GM18498 (cell line): Measurements from ENCODE around the gene RPL27A.

Source experiments
- ATAC-seq: cut with Tn5 transposase; IDR thresholded peaks from one replicate; pipeline ENCODE4 v1.9.1; 2021; ENCODE audit warnings: mild to moderate bottlenecking, moderate library complexity; ENCODE audit not compliant: unreplicated experiment

Gene RPL27A

DNA sequence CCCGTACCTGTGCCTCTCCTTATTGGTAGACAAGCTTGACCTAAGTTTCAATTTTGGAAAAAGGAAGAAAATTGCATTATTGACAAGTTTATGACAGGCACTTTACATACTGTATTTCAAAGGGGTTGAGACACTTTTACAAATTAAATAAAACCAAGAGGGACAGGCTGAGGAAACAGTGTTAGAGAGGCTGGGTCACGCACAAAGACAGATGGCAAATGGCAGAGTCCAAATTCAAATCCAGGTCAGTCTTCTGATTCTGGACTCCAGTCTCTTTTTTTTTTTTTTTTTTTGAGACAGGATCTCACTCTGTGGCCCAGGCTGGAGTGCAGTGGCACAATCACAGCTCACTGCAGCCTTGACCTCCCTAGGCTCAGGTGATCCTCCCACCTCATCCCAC is 10.2 kb upstream of the RPL27A start:
- no peak for ATAC-seq

GRCh38 chr11:8674859-8675258 is 7.7 kb upstream of the RPL27A start:
- ATAC-seq: no peak

DNA sequence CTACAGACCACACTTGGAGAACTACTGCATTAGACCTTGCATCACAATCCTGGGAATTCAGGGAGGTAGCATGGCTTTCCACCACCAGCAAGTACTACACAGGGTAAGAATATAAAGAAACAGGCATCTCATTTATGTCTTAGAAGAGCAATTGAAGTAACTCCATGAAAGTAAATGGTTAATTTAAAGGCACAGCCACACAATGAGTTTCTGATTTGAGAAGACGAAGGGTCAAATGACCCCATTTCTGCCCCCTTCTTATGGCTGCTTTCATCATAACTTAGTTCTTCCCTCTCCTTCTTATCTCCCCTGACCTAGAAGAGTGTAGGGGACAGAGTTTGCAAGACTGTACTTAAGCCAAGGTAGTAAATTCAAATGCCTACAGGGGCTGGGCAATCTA is 6.1 kb upstream of the RPL27A start:
- no peak for ATAC-seq

DNA sequence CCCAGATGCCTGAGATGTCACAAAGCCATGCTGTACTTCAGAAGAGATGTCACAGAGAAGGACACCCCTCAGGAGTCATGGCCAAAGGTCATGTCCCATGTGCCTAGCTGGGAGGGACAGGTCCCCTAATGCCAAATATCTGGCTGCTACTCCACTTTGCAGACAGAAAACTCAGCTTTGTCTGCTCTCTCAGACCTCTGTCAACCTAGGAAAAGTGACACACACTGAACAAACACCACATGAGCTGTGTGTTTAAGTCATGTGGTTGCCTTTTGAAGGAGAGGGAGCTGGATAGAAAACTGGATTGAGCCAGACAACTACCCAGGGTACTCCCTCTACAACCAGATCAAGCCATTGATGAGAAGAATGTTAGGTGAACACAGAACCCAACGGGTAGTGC is 3.6 kb upstream of the RPL27A start:
- no peak for ATAC-seq

- ATAC-seq: no peak
Measured at GRCh38 chr11:8681837-8682302, 722 bp upstream of the RPL27A start.

- peak; percentile 4 for ATAC-seq
Measured at GRCh38 chr11:8683115-8683807, 669 bp downstream of the RPL27A start.

DNA sequence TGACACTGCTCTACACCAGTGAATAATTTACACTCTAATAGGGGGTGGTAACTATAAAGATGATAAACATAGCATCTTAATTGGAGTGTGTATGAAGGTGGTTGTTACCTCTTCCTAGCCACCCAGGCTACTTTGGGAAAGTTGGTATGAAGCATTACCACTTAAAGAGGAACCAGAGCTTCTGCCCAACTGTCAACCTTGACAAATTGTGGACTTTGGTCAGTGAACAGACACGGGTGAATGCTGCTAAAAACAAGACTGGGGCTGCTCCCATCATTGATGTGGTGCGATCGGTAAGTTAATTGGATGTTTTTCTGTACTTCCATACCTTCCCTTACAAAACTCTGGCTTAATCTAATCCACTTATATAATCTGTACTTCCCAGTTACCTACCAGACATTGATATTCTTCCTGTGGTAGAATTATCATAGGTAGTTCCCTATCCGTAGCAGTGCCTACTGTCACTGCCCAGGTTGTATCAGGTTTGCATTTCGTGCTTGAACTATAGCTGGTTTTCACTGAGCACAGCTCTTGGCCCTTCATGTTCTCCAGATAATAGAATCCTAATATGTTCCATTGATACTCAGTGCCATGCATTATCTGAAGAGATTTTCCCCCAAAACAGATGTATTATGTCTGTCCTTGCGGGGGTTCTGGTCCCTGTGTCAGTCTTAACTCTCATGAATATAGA is 2.2 kb downstream of the RPL27A start:
- ATAC-seq: no peak

- ATAC-seq: no peak
Measured at GRCh38 chr11:8685306-8685705, 2.7 kb downstream of the RPL27A start.

GRCh38 chr11:8685820-8686219 is 3.2 kb downstream of the RPL27A start:
- no peak for ATAC-seq

DNA sequence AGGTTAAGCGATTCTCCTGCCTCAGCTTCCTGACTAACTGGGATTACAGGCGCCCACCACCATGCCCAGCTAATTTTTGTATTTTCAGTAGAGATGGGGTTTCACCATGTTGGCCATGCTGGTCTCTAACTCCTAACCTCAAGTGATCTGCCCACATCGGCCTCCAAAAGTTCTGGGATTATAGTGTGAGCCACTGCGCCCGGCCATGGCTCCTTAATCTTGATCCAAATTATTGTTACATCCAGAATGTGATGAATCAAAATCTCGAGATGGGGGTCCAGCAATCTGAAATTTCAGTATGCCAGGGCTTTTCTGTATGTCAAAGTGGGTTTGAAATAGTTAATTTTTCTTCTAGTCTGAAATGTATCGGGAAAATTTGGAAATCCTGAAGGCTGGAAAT is 3.7 kb downstream of the RPL27A start:
- ATAC-seq: no peak

DNA sequence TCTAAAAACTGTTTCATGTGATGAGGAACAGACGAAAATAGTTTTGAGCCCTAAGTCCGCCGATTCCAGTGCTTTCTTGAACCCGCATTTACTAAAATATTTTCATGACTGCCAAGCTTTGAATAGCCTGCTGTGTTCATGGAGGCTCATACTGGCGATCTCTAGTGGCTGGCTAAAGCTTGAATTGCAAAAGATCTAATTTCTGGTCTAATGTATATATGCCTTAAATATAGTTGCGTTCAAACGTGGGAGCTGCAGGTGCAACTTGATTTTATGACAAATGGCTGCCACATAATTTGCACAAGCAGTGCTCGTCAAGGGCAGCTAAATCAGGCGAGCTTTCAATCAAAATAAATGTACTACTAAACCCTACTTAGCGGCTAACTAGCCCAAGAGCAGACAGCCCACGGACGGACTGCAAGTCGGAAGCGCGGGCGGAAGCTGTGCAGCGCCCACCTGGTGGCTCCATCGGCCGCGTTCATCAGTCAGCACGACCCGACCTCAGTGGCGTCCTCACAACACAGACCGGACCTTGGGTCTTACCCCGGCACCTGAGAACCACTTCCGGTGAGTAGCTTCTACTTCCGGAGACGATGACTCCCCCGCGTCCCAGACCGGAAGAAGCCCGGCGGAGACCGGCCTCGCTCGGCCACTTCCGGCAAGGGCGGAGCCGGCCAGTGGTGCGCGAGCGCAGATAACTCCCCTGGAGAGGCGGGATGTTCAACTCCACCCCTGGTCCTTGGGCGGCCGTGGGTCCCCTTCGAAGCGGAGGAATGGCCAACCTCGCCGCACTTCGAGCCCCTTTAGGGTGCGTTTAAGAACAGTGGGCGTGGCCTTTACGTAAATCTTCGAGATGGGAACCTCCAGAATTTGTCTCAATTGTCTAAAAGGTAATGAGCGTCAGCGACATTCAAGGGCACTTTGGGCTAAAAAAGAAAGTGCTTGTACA is 6.1 kb downstream of the RPL27A start:
- ATAC-seq: peak; percentile 97

DNA sequence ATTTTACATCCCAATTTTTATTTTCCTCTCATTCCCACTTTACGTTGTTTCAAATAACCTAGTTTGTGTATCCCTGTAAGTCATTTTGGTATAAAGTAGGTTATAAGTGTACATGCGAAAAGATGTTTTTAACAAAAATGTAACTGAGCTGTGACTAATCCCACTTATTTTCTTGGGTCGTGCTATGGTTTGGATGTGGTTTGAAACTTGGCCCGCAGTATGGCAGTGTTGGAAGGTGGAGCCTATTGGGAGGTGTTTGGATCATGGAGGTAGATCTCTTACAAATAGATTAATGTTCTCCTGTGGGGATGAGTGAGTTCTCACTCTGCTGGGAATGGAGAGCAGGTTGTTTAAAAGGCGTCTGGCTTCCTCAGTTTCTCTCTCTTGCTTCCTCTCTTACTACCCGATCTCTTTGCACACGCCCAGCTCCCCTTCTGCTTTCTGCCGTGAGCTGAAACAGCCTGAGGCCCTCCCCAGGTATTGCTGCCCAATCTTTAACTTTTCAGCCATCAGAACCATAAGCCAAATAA is 7.2 kb downstream of the RPL27A start:
- no peak for ATAC-seq

DNA sequence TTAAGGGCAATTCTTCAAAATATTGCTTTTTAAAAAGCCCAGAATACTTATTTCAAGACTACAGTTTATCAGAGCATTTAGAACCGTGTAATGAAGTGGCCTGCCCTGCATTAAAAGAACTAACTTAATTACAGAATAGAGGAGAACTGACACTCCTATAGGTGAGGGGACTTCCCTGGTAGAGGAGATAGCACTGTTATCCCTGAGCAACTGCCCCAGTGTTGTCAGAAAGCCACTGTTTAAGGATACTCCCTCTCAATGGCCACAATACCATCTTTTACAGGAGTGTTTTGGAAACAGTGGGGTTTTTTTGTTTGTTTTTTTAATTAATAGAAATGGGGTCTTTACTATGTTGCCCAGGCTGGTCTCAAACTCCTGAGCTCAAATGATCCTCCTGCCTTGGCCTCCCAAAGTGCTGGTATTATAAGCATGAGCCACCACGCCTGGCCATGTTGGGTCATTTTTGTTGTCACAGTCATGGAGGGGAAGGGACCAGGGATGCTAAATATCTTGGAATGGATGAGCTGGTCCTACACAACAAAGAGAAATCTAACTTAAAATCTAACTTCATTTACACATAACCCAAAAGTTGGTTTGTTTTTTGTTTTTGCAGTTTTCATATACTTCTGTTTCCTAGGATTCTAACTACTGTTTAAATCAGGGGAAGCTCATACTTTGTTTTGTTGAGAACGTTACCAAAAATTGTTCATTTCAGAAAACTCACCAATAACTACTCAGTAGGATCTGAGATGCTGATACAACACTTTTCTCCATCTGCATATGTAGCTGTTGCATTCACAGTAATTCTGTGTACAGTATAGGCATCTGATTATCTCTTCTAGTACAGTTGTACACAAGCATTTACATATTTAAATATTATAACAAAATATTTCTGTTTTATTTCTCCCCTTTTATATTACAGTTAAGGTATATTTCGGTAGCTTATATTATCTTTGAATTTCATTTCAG is 8.1 kb downstream of the RPL27A start:
- no peak for ATAC-seq

GRCh38 chr11:8691601-8692000 is 9.0 kb downstream of the RPL27A start:
- ATAC-seq: no peak

DNA sequence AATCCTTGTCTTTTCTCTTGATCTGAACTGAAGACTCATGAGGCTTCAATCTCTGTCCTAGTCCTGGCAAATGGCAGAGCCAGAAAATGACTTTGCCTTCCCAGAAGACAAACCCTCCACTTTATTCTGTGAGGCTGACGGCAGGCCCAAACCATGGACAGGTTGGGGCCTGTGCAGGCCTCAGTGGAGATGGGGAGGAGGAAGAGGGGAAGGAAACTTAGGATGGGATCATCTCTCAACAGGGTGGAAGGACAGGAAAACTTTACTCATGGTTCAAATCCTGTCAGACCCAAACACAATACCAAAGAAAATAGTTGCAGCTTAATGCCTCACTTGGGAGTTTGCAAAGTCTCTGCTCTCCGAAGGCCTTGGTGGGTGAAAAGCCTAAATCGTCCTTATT is 9.8 kb downstream of the RPL27A start:
- no peak for ATAC-seq

- no peak for ATAC-seq
Measured at GRCh38 chr11:8693010-8693551, 10.5 kb downstream of the RPL27A start.

GRCh38 chr11:8693555-8693954 is 11.0 kb downstream of the RPL27A start:
- no peak for ATAC-seq

- ATAC-seq: no peak
Measured at GRCh38 chr11:8694137-8694536, 11.5 kb downstream of the RPL27A start.

- ATAC-seq: no peak
Measured at GRCh38 chr11:8697054-8697453, 14.5 kb downstream of the RPL27A start.

GRCh38 chr11:8698379-8698851 is 15.8 kb downstream of the RPL27A start:
- no peak for ATAC-seq
